B cell (primary cell): ENCODE data around the gene IBTK. TPM values are rescaled to one million over a fixed set of nuclear protein-coding genes. Genes with fewer than 3 reads are reported as not detected.
A peak's percentile ranks its signal among the peaks of the same experiment; 100 is the strongest.

Source experiments
- ATAC-seq: fragments of 200-7000 bp; cut with Tn5 transposase; one replicate; pipeline ENCODE4 v1.10.0; 2021; ENCODE audit warnings: low read depth, mild to moderate bottlenecking, moderate number of reproducible peaks, moderate library complexity
- CTCF ChIA-PET: fragments of 350-600 bp; sonication (Branson Sonifier 250); formaldehyde crosslinking; loops from one replicate; lab custom pipeline; 2021; ENCODE audit warnings: antibody characterized with exemption, inconsistent platforms; lab: Charles Lee
- POLR2A ChIA-PET: fragments of 350-600 bp; sonication (Branson Sonifier 250); formaldehyde crosslinking; loops from one replicate; lab custom pipeline; 2021; ENCODE audit warnings: antibody characterized with exemption; lab: Charles Lee
- DNase-seq: peaks from one replicate; pipeline ENCODE4 v3.0.0; 2013
- H2AFZ ChIP-seq: 2 replicates; pipeline ENCODE4 v1.6.1; 2012; ENCODE audit warnings: mild to moderate bottlenecking, low read depth, low read length; ENCODE audit not compliant: insufficient read depth, poor library complexity, severe bottlenecking
- H3K27ac ChIP-seq, 2 donors: 1 replicate in 1 of 2; 2 replicates in 1 of 2; pipeline ENCODE4 v1.5.1; 2012 to 2013; ENCODE audit warnings: low read length in 2 of 2, mild to moderate bottlenecking in 2 of 2, moderate library complexity in 1 of 2
- H3K27me3 ChIP-seq, 4 experiments: fragments of 200-600 bp in 1 of 4; sonication (generic) in 1 of 4; replicated peaks in 1 of 4; 1 replicate in 2 of 4; 2 replicates in 2 of 4; pipeline versions ENCODE4 v1.6.1 to v1.7.0; 2013 to 2016; ENCODE audit warnings: low read length in 3 of 4, mild to moderate bottlenecking in 2 of 4, mixed read lengths in 1 of 4, moderate library complexity in 1 of 4; ENCODE audit not compliant: insufficient read depth in 4 of 4, control insufficient read depth in 3 of 4; ENCODE audit errors: control extremely low read depth in 1 of 4
- H3K36me3 ChIP-seq, 2 experiments: replicated peaks in 1 of 2; 1 replicate in 1 of 2; 2 replicates in 1 of 2; pipeline versions ENCODE4 v1.6.1 to v1.7.1; 2013; ENCODE audit warnings: low read length in 1 of 2; ENCODE audit not compliant: insufficient read depth in 2 of 2, control insufficient read depth in 1 of 2; ENCODE audit errors: control extremely low read depth in 1 of 2, extremely low read depth in 1 of 2
- H3K4me1 ChIP-seq, 2 donors: fragments of 200-600 bp in 1 of 2; sonication (generic) in 1 of 2; 1 replicate in 1 of 2; 2 replicates in 1 of 2; pipeline versions ENCODE4 v1.5.1 to v1.6.1; 2013 to 2017; ENCODE audit warnings: low read length in 2 of 2; ENCODE audit not compliant: control insufficient read depth in 2 of 2, insufficient read depth in 2 of 2
- H3K4me2 ChIP-seq: replicated peaks from 2 replicates; pipeline ENCODE3; 2012; ENCODE audit warnings: mild to moderate bottlenecking, low read depth, low read length; ENCODE audit not compliant: poor library complexity, severe bottlenecking
- H3K4me3 ChIP-seq, 5 experiments: fragments of 200-600 bp in 1 of 5; sonication (generic) in 1 of 5; 1 replicate in 3 of 5; 2 replicates in 2 of 5; pipeline versions ENCODE4 v1.5.1 to v1.7.0; 2011 to 2016; ENCODE audit warnings: low read length in 4 of 5, mild to moderate bottlenecking in 4 of 5, low read depth in 2 of 5, control low read depth in 1 of 5, moderate library complexity in 1 of 5; ENCODE audit not compliant: insufficient read depth in 1 of 5; ENCODE audit errors: control extremely low read depth in 1 of 5, extremely low read depth in 1 of 5
- H3K79me2 ChIP-seq: fragments of 200-600 bp; sonication (generic); one replicate; pipeline ENCODE4 v1.6.0; 2016; ENCODE audit warnings: low read length; ENCODE audit not compliant: control insufficient read depth, insufficient read depth
- H3K9ac ChIP-seq: fragments of 200-600 bp; sonication (generic); 2 replicates; pipeline ENCODE4 v1.6.1; 2017; ENCODE audit warnings: mild to moderate bottlenecking, low read length, moderate library complexity
- H3K9me3 ChIP-seq, 3 donors: one replicate each; pipeline versions ENCODE4 v1.6.1 to v1.7.1; 2013; ENCODE audit warnings: low read length in 2 of 3; ENCODE audit not compliant: control insufficient read depth in 2 of 3, insufficient read depth in 1 of 3; ENCODE audit errors: control extremely low read depth in 1 of 3
- H4K20me1 ChIP-seq: 2 replicates; pipeline ENCODE4 v1.6.0; 2012; ENCODE audit warnings: mild to moderate bottlenecking, low read length; ENCODE audit not compliant: insufficient read depth, control insufficient read depth, poor library complexity, severe bottlenecking
- H3K27ac Mint-ChIP-seq: one replicate; pipeline ENCODE4 v1.8.0; 2021; ENCODE audit warnings: mixed read lengths
- H3K27me3 Mint-ChIP-seq: one replicate; pipeline ENCODE4 v1.8.0; 2021; ENCODE audit warnings: mixed read lengths
- H3K4me1 Mint-ChIP-seq: one replicate; pipeline ENCODE4 v1.8.0; 2021; ENCODE audit warnings: mixed read lengths
- H3K4me3 Mint-ChIP-seq: one replicate; pipeline ENCODE4 v1.8.0; 2021; ENCODE audit warnings: mixed read lengths
- H3K9me3 Mint-ChIP-seq: one replicate; pipeline ENCODE4 v1.8.0; 2022; ENCODE audit warnings: mixed read lengths; ENCODE audit not compliant: insufficient read depth
- CTCF ChIP-seq: fragments of 200-600 bp; IDR thresholded peaks from one replicate; pipeline ENCODE4 v1.8.0; 2022; ENCODE audit warnings: antibody characterized with exemption, mild to moderate bottlenecking
- EZH2 ChIP-seq: IDR thresholded peaks from 2 replicates; pipeline ENCODE4 v1.6.1; 2012; ENCODE audit warnings: borderline replicate concordance, low read depth, mild to moderate bottlenecking, moderate library complexity, low read length; ENCODE audit not compliant: insufficient read depth, poor library complexity, severe bottlenecking
- WGBS: methylation state at CpG from one replicate; pipeline ENCODE4 v1.1.5; 2013; ENCODE audit warnings: missing lambda C conversion rate; ENCODE audit not compliant: insufficient coverage; 5-methylcytosine and 5-hydroxymethylcytosine counted together
- intact Hi-C: fragments of 100-400 bp; cut with micrococcal nuclease; formaldehyde crosslinking; loops from one replicate; pipeline ENCODE4 v1.10.0; 2022
- polyA minus RNA-seq: library from RNA; depleted of rRNA, polyadenylated mRNA; stranded (reverse); fragments of >200 nt; gene quantifications from 2 replicates; pipeline ENCODE4 v1.2.3, GENCODE V29; 2012
- polyA plus RNA-seq: library from polyadenylated mRNA; depleted of rRNA; stranded (reverse); fragments of >200 nt; gene quantifications from 2 replicates; pipeline ENCODE4 v1.2.3, GENCODE V29; 2012
- total RNA-seq, 2 donors: library from RNA; stranded (reverse); fragments of 120-200 nt in 1 of 2; gene quantifications; 1 replicate in 1 of 2; 2 replicates in 1 of 2; pipeline versions ENCODE4 v1.2.3 to v1.2.4, GENCODE V29; 2013 to 2022

Gene IBTK
- total RNA-seq: 27.7 and 28.3 TPM in 2 replicates
- 33.6 TPM for total RNA-seq (2013)
- 4.4 and 8.0 TPM in 2 replicates for polyA plus RNA-seq
- polyA minus RNA-seq: 10.3 and 13.1 TPM in 2 replicates

- ChIA-PET POLR2A (no interaction called here), CTCF (interaction anchor here (0.6 to 1.0 kb wide), 4 partner anchors 14 to 818 kb away, joined by 3 read pairs; partner anchors contain the start of gene UBE3D)
- H3K9me3 ChIP-seq: no peaks in the 10 kb centered on the region
- H3K4me3 ChIP-seq: peak within 1 kb of the TSS; percentile 59 to 96 (median 88)
- intact Hi-C loops: loop anchor here (1.0 to 5.0 kb wide), 5 partner anchors 495 to 1980 kb away; partner anchors contain the start of genes CEP162, CYB5R4, DOP1A and PGM3
- peaks cover 57% of the 10 kb centered on the region for H3K79me2 ChIP-seq
- no peaks in the 10 kb centered on the region for H3K27me3 ChIP-seq
- ATAC-seq (peak; percentile 88), DNase-seq (peak; percentile 92)
- Mint-ChIP-seq H3K4me1 (peaks cover 34% of the 10 kb centered on the region), H3K9me3 (no peaks in the 10 kb centered on the region), H3K4me3 (peak within 1 kb of the TSS; percentile 99), H3K27me3 (no peaks in the 10 kb centered on the region), H3K27ac (peak within 1 kb of the TSS; percentile 95)
- no peaks in the 10 kb centered on the region for H3K36me3 ChIP-seq
- peak within 1 kb of the TSS; percentile 90 for H3K9ac ChIP-seq
- H2AFZ ChIP-seq: peak within 1 kb of the TSS; percentile 99
- H4K20me1 ChIP-seq: no peaks in the 10 kb centered on the region
- 4% methylated on average over 45 of the region's 45 CpGs for WGBS
- TF ChIP-seq CTCF (no peak), EZH2 (no peak)
- peak within 1 kb of the TSS; percentile 81 for H3K4me2 ChIP-seq
- H3K4me1 ChIP-seq: peaks cover 15 to 20% of the 10 kb centered on the region in 2 donors
- H3K27ac ChIP-seq: peak within 1 kb of the TSS; percentile 82 to 83
Observed at GRCh38 chr6:82247505-82248272, at the start of gene IBTK. Gene IBTK, minus strand, starts transcription at chr6:82247744. Its CDS starts 7,258 bp downstream, at chr6:82240486.
